T47D (cell line): ENCODE data around the gene TMEM184B.

Source experiments
- DNase-seq, 2 experiments: peaks; one replicate each; pipeline versions ENCODE4 v3.0.0 to v3.0.0-alpha.2; 2011 to 2012; ENCODE audit warnings: low read depth in 1 of 2, low spot score in 1 of 2
- JUND ChIP-seq: IDR thresholded peaks from 2 replicates; pipeline ENCODE4 v1.6.1; 2012; ENCODE audit warnings: low read depth
- in situ Hi-C: cut with HindIII; loops from 2 replicates; pipeline ENCODE4 v1.10.0; 2016; ENCODE audit warnings: low sequenced_read_pairs, low pct_unique_long_range_greater_than_20kb

Gene TMEM184B

GRCh38 chr22:38177044-38177443, 95.8 kb downstream of the TMEM184B start:
- in situ Hi-C loops: no loop called here
- TF ChIP-seq JUND: no peak
- DNase-seq: no peak

DNA sequence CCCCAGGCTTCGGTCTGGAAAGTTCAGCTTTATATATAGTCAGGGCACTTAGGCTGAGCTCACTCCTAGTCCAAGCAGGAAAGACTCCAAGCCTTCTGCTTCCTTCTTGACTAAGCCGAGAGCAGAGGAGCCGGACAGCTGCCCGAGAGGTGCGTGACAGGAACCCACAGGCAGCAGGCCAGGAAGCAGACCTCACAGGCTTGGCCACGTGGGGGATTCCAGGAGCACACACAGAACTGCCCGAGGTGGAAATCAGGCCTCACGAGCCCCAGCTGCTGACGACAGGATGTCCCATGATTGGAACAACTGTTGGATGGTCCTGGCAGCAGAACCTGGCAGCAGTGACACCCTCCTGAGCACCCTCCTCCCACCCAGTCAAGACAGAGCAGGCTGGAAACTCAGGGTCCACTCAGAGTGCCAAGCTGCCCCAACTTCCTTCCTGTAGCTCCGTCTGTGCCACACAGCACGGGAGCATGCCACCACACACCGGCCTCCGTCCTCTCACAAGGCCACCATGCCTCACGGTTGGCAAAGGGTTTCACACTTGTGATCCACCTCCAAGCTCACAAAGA, 96.6 kb downstream of the TMEM184B start:
- DNase-seq: peak in 1 of 2 experiments; percentile 68
- in situ Hi-C loops: no loop called here
- TF ChIP-seq JUND: no peak

- in situ Hi-C loops: no loop called here
- TF ChIP-seq JUND: no peak
These were observed 97.3 kb downstream of the TMEM184B start for GRCh38 chr22:38175206-38176118.

GRCh38 chr22:38174626-38175025, 98.2 kb downstream of the TMEM184B start:
- DNase-seq: no peak
- TF ChIP-seq JUND: no peak

More at GRCh38 chr22:38175206-38176118, 97.3 kb downstream of the TMEM184B start:
- DNase-seq: no peak

DNA sequence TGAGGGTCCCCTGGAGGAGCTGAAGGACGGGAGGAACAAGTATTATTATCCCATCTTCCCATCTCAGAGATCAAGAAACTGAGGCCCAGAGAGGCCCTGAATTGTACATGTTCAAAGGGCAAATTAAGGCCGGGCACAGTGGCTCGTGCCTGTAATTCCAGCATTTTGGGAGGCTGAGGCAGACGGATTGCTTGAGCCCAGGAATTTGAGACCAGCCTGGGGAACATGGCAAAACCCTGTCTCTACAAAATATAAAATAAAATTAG, 99.2 kb downstream of the TMEM184B start:
- in situ Hi-C loops: no loop called here
- no peak for TF ChIP-seq JUND
- DNase-seq: no peak

More at GRCh38 chr22:38174626-38175025, 98.2 kb downstream of the TMEM184B start:
- in situ Hi-C loops: no loop called here

DNA sequence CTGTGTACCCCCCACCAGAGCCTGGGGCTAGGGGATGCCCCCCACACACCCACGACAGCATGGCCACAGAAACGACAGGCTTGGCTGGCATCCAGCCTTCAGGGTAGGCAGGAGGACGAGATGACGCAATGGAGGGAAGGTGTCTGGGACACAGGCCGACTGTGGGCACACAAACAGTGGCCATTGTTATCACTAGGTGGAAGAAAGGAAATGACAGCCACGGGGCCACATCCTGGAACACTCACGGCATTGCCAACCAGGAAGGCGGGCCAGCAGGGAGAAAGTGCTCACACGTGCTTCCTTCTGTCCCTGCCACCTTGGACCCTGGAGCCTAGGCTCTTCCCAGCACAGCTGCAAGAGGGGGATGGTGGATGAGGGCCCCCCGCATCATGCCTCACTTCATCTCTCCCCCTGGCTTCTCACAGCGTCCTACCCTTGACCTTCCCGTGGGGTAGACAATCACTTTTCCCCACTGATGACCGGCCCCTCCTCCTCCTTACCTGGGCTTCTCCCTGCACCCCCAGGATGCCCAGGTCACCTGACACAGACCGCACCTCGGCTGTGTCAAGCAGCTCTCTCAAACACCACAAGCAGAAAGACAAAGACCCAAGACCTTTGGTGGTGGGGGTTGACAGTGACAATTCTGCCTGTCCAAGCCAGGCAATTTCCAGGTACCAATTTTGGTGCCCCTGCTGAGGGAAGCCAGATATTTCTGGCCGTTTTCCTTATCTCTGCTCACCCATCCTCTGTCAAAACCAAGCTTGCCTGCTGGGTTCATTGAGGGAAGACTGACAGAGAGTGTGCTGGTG, 99.8 kb downstream of the TMEM184B start:
- in situ Hi-C loops: no loop called here
- no peak for DNase-seq
- TF ChIP-seq JUND: no peak

- no peak for DNase-seq
- no peak for TF ChIP-seq JUND
- in situ Hi-C loops: no loop called here
These were observed 100.6 kb downstream of the TMEM184B start for GRCh38 chr22:38171927-38172831.

DNA sequence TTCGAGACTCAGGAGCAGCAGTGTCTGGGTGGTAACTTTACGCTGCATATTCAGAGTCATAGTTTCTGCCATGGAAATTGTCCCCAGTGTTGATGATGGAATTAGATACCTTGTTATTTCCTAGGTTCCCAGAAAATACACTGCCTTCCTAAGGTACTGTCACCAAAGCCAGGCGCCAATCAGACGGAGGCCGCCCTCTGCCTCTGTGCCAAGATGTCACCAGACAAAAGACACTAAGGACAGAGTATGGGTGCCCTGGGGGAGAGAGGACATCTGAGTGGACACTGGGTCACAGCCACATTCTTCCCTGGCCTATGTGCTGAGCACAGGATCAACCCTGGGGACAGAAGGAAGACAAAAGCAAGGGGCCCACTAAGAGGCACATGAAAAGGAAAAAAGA, 102.3 kb downstream of the TMEM184B start:
- in situ Hi-C loops: no loop called here
- DNase-seq: no peak
- TF ChIP-seq JUND: no peak
